ENCODE results near the gene PRIM2. TPM values are rescaled to one million over a fixed set of nuclear protein-coding genes. Genes with fewer than 3 reads are reported as not detected.
"Not testable (repeated sequence)": the region's sequence is repeated elsewhere in the genome, so short reads cannot be mapped to it uniquely, and the experiment has no call there.

The PRIM2 gene
- total RNA-seq, 2 donors from 2014 or later, result 10.4 to 23.1 TPM

GRCh38 chr6:57328074-57328473, 10.6 kb downstream of the PRIM2 start:
- Histone ChIP-seq H3K36me3 (no peaks in the 10 kb centered on the region), H3K4me3 (no peak overlapping the region), H3K9me3 (no peaks in the 10 kb centered on the region), H3K27me3 (no peaks in the 10 kb centered on the region), H3K4me1 (no peaks in the 10 kb centered on the region), H3K27ac (no peak overlapping the region), H3K9ac (ENCODE audit: low read depth in 2 of 2, low read length in 2 of 2) (no peak overlapping the region)
- TF ChIP-seq CTCF (IDR thresholded peaks at IDR 0.05), result no peak
- DNase-seq, result no peak
- intact Hi-C loops (cut with DNase I), result no loop called here

GRCh38 chr6:57329933-57330332, 12.5 kb downstream of the PRIM2 start:
- H3K27ac ChIP-seq, result no peak overlapping the region
- TF ChIP-seq CTCF (IDR thresholded peaks at IDR 0.05), result no peak
- DNase-seq, result no peak
- no peak overlapping the region for H3K9ac ChIP-seq (ENCODE audit: low read depth in 2 of 2, low read length in 2 of 2)
- no peaks in the 10 kb centered on the region for H3K4me1 ChIP-seq
- no peaks in the 10 kb centered on the region for H3K9me3 ChIP-seq
- H3K4me3 ChIP-seq, result no peak overlapping the region
- H3K27me3 ChIP-seq, result no peaks in the 10 kb centered on the region
- H3K36me3 ChIP-seq, result no peaks in the 10 kb centered on the region
- intact Hi-C loops (cut with DNase I), result no loop called here

GRCh38 chr6:57342148-57342669, 24.8 kb downstream of the PRIM2 start:
- TF ChIP-seq CTCF (IDR thresholded peaks at IDR 0.05), result no peak

GRCh38 chr6:57343342-57343741, 25.9 kb downstream of the PRIM2 start:
- H3K4me1 ChIP-seq; H3K9me3 ChIP-seq; H3K4me3 ChIP-seq; H3K36me3 ChIP-seq; intact Hi-C loops (cut with DNase I); H3K27ac ChIP-seq; H3K27me3 ChIP-seq; DNase-seq; H3K9ac ChIP-seq (ENCODE audit: low read depth in 2 of 2, low read length in 2 of 2): not testable (repeated sequence)

More at GRCh38 chr6:57342148-57342669, 24.8 kb downstream of the PRIM2 start:
- no peaks in the 10 kb centered on the region for H3K36me3 ChIP-seq
- no peaks in the 10 kb centered on the region for H3K27me3 ChIP-seq
- no peak overlapping the region for H3K9ac ChIP-seq (ENCODE audit: low read depth in 2 of 2, low read length in 2 of 2)
- no peak for DNase-seq
- H3K4me3 ChIP-seq, result no peak overlapping the region
- H3K27ac ChIP-seq, result no peak overlapping the region
- no peaks in the 10 kb centered on the region for H3K4me1 ChIP-seq
- H3K9me3 ChIP-seq, result no peaks in the 10 kb centered on the region
- intact Hi-C loops (cut with DNase I), result no loop called here

- H3K27ac ChIP-seq; intact Hi-C loops (cut with DNase I); DNase-seq; H3K9ac ChIP-seq (ENCODE audit: low read depth in 2 of 2, low read length in 2 of 2); H3K9me3 ChIP-seq; H3K36me3 ChIP-seq; H3K4me1 ChIP-seq; H3K4me3 ChIP-seq; H3K27me3 ChIP-seq: not testable (repeated sequence)
These were observed 29.3 kb downstream of the PRIM2 start for GRCh38 chr6:57346715-57347114.

GRCh38 chr6:57347597-57347996, 30.2 kb downstream of the PRIM2 start:
- H3K4me1 ChIP-seq; H3K4me3 ChIP-seq; intact Hi-C loops (cut with DNase I): not testable (repeated sequence)

GRCh38 chr6:57350443-57350842, 33.0 kb downstream of the PRIM2 start:
- H3K4me3 ChIP-seq; intact Hi-C loops (cut with DNase I); H3K36me3 ChIP-seq; DNase-seq; H3K9ac ChIP-seq (ENCODE audit: low read depth in 2 of 2, low read length in 2 of 2); H3K9me3 ChIP-seq; H3K4me1 ChIP-seq; H3K27ac ChIP-seq; H3K27me3 ChIP-seq: not testable (repeated sequence)

More at GRCh38 chr6:57347597-57347996, 30.2 kb downstream of the PRIM2 start:
- H3K27ac ChIP-seq; DNase-seq; H3K9ac ChIP-seq (ENCODE audit: low read depth in 2 of 2, low read length in 2 of 2); H3K9me3 ChIP-seq; H3K36me3 ChIP-seq; H3K27me3 ChIP-seq: not testable (repeated sequence)

- intact Hi-C loops (cut with DNase I); H3K27ac ChIP-seq; H3K9me3 ChIP-seq; H3K36me3 ChIP-seq; H3K4me3 ChIP-seq; H3K27me3 ChIP-seq; H3K4me1 ChIP-seq; DNase-seq; H3K9ac ChIP-seq (ENCODE audit: low read depth in 2 of 2, low read length in 2 of 2): not testable (repeated sequence)
These were observed 35.2 kb downstream of the PRIM2 start for GRCh38 chr6:57352596-57352995.

GRCh38 chr6:57358319-57358718, 40.9 kb downstream of the PRIM2 start:
- intact Hi-C loops (cut with DNase I); H3K4me1 ChIP-seq; H3K36me3 ChIP-seq; H3K9ac ChIP-seq (ENCODE audit: low read depth in 2 of 2, low read length in 2 of 2); H3K9me3 ChIP-seq; DNase-seq; H3K4me3 ChIP-seq; H3K27me3 ChIP-seq; H3K27ac ChIP-seq: not testable (repeated sequence)

GRCh38 chr6:57359766-57360165, 42.3 kb downstream of the PRIM2 start:
- not testable (repeated sequence) for H3K4me3 ChIP-seq

GRCh38 chr6:57362340-57362739, 44.9 kb downstream of the PRIM2 start:
- H3K9ac ChIP-seq (ENCODE audit: low read depth in 2 of 2, low read length in 2 of 2); H3K9me3 ChIP-seq; H3K27me3 ChIP-seq; H3K27ac ChIP-seq; intact Hi-C loops (cut with DNase I); H3K4me3 ChIP-seq; H3K36me3 ChIP-seq; H3K4me1 ChIP-seq; DNase-seq: not testable (repeated sequence)

More at GRCh38 chr6:57359766-57360165, 42.3 kb downstream of the PRIM2 start:
- DNase-seq; H3K27ac ChIP-seq; H3K9ac ChIP-seq (ENCODE audit: low read depth in 2 of 2, low read length in 2 of 2); intact Hi-C loops (cut with DNase I); H3K36me3 ChIP-seq; H3K9me3 ChIP-seq; H3K27me3 ChIP-seq; H3K4me1 ChIP-seq: not testable (repeated sequence)

All from colonic mucosa (tissue), 4 donors.